Body of pancreas (tissue), 4 donors: Measurements from ENCODE around the gene CHST8.

Source experiments
- POLR2A ChIP-seq, 3 donors: fragments of 450-650 bp; IDR thresholded peaks; one replicate each; pipeline ENCODE4 v1.6.1; 2016; ENCODE audit warnings: antibody characterized with exemption in 3 of 3, mild to moderate bottlenecking in 2 of 3
- TF ChIP-seq, protein P1 (sequence below), 7 experiments: fragments of 450-650 bp in 4 of 7; fragments of 200-600 bp in 3 of 7; sonication (generic) in 3 of 7; IDR thresholded peaks; one replicate each; pipeline ENCODE4 v1.5.1; 2016 to 2019; ENCODE audit warnings: antibody characterized with exemption in 7 of 7

DNA sequence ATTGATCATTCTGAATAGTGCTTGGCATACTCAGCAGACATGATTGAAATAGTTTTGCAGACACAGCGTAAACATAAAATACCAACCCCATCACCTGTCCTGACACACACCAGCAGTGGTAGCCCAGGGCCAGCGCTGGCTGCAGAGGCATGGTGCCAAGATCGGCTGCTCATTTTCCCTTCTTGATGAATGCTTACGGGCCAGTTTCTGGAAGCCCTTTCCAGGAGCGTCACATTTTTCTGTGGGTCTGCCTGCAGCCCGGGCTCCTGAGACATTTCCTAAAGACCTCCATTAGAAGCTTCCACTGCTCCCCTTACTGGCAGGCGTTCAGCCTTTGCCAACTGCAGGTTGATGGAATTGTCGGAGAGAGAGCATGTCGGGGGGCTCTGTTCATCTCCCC lies 48.6 kb downstream of the CHST8 start:
- TF ChIP-seq, protein P1, sequence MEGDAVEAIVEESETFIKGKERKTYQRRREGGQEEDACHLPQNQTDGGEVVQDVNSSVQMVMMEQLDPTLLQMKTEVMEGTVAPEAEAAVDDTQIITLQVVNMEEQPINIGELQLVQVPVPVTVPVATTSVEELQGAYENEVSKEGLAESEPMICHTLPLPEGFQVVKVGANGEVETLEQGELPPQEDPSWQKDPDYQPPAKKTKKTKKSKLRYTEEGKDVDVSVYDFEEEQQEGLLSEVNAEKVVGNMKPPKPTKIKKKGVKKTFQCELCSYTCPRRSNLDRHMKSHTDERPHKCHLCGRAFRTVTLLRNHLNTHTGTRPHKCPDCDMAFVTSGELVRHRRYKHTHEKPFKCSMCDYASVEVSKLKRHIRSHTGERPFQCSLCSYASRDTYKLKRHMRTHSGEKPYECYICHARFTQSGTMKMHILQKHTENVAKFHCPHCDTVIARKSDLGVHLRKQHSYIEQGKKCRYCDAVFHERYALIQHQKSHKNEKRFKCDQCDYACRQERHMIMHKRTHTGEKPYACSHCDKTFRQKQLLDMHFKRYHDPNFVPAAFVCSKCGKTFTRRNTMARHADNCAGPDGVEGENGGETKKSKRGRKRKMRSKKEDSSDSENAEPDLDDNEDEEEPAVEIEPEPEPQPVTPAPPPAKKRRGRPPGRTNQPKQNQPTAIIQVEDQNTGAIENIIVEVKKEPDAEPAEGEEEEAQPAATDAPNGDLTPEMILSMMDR (IDR thresholded peaks at IDR 0.05), result no peak
- TF ChIP-seq POLR2A (IDR thresholded peaks at IDR 0.05), result no peak
